Subcutaneous abdominal adipose tissue (tissue), 5 donors: ENCODE measurements around the gene CDK5R1.

Experiments used
- H3K27ac ChIP-seq: one replicate; pipeline ENCODE4 v1.7.0; 2013; ENCODE audit warnings: low read depth, mild to moderate bottlenecking, inconsistent platforms, low read length, moderate library complexity
- H3K27me3 ChIP-seq, 5 donors: one replicate each; pipeline ENCODE4 v1.7.0; 2013; ENCODE audit warnings: low read length in 5 of 5, inconsistent platforms in 1 of 5; ENCODE audit not compliant: control insufficient read depth in 5 of 5, insufficient read depth in 4 of 5
- H3K36me3 ChIP-seq, 5 donors: one replicate each; pipeline ENCODE4 v1.7.0; 2013; ENCODE audit warnings: low read length in 5 of 5; ENCODE audit not compliant: control insufficient read depth in 5 of 5, insufficient read depth in 5 of 5
- H3K4me1 ChIP-seq, 5 donors: one replicate each; pipeline ENCODE4 v1.7.0; 2013; ENCODE audit warnings: low read length in 5 of 5, mild to moderate bottlenecking in 3 of 5, moderate library complexity in 1 of 5; ENCODE audit not compliant: control insufficient read depth in 5 of 5, insufficient read depth in 5 of 5
- H3K4me3 ChIP-seq, 5 donors: one replicate each; pipeline ENCODE4 v1.7.0; 2013; ENCODE audit warnings: low read length in 5 of 5, low read depth in 1 of 5
- H3K9ac ChIP-seq, 5 donors: one replicate each; pipeline ENCODE4 v1.7.0; 2013; ENCODE audit warnings: low read length in 5 of 5, mild to moderate bottlenecking in 4 of 5, moderate library complexity in 3 of 5
- H3K9me3 ChIP-seq, 5 donors: one replicate each; pipeline ENCODE4 v1.7.0; 2013; ENCODE audit warnings: low read length in 5 of 5; ENCODE audit not compliant: control insufficient read depth in 5 of 5
- donor health status: healthy.
- donor health status: healthy.
- donor health status: healthy.
- donor health status: healthy.
- donor health status: healthy.

CDK5R1 gene

DNA sequence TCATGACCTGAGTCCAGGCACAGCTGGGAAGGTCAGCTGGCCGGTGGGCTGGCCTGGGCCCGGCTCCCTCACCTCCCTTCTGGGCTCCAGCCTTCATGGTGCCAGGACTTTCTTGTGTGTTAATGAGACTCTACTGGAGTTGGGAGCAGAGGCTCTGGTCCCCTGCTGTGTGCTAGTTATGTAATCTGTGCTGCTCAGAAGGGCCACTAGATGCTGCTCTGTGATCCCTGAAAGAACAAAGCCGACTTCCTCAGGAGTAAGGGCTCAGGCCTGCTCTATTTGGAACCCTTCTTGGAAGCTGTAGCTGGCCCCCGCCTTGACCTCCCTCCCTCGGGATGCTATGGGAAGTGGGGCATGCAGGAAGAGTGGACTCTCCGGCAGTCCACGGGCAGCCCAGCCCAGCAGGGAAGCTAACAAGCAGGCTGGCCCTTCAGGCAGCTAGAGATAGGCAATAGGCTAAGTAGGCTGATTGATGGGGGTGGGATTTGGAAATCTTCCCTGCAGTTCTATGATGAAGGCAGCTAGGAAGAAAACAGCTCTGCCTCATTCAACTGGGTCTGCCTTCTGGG is 3.3 kb upstream of the CDK5R1 start:
- Histone ChIP-seq H3K9me3 (no peaks in the 10 kb centered on the region), H3K36me3 (peaks cover 7 to 48% (median 41%) of the 10 kb centered on the region in 5 donors), H3K4me3 (no peak overlapping the region), H3K27ac (peak overlapping the region; percentile 57), H3K4me1 (peaks cover 4 to 36% (median 31%) of the 10 kb centered on the region in 5 donors), H3K27me3 (no peaks in the 10 kb centered on the region), H3K9ac (peak overlapping the region in 3 of 5 donors; percentile 38 to 52 (median 39))

DNA sequence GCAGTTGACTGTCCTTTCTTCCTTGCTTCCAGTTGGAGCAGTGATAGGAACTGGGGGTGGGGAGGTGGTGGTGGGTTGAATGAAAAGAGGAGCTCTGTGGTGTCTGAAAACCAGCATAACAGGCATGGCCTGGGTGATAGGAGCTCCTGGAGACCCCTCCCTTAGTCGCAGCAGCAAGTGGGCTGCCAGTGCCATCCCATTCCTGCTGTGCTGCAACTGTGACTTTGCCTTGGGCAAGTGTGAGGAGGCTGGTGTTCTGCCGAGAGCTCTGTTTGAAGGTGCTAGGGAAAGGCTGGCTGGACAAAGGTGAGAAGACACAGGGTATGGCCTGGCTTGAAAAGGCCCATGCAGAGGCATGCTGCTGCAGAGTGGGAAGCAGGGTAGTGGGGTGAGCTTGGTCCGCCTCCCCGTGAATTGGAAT is 2.7 kb upstream of the CDK5R1 start:
- H3K4me3 ChIP-seq: no peak overlapping the region
- H3K9ac ChIP-seq: no peak overlapping the region
- H3K27ac ChIP-seq: no peak overlapping the region
- no peaks in the 10 kb centered on the region for H3K27me3 ChIP-seq
- peaks cover 7 to 43% (median 37%) of the 10 kb centered on the region in 5 donors for H3K36me3 ChIP-seq
- H3K9me3 ChIP-seq: no peaks in the 10 kb centered on the region
- H3K4me1 ChIP-seq: peaks cover 4 to 36% (median 31%) of the 10 kb centered on the region in 5 donors

DNA sequence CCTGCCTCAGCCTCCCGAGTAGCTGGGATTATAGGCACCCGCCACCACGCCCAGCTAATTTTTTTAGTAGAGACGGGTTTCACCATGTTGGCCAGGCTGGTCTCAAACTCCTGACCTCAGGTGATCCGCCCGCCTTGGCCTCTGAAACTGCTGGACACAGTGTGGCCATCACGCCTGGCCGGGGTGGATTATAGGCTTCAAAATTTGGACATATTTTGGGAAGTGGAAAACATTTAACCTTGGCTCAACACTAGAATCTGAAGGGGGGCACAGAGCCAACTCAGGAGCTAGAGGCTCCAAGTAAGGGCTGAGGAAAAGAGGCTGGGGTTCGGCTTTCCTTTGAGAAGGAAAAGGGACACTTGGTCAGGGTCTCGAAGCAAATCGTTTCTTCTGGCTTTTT is 2.2 kb upstream of the CDK5R1 start:
- Histone ChIP-seq H3K4me3 (no peak overlapping the region), H3K27me3 (no peaks in the 10 kb centered on the region), H3K9me3 (no peaks in the 10 kb centered on the region), H3K4me1 (peaks cover 4 to 36% (median 31%) of the 10 kb centered on the region in 5 donors), H3K36me3 (peaks cover 7 to 42% (median 31%) of the 10 kb centered on the region in 5 donors), H3K27ac (no peak overlapping the region), H3K9ac (no peak overlapping the region)

DNA sequence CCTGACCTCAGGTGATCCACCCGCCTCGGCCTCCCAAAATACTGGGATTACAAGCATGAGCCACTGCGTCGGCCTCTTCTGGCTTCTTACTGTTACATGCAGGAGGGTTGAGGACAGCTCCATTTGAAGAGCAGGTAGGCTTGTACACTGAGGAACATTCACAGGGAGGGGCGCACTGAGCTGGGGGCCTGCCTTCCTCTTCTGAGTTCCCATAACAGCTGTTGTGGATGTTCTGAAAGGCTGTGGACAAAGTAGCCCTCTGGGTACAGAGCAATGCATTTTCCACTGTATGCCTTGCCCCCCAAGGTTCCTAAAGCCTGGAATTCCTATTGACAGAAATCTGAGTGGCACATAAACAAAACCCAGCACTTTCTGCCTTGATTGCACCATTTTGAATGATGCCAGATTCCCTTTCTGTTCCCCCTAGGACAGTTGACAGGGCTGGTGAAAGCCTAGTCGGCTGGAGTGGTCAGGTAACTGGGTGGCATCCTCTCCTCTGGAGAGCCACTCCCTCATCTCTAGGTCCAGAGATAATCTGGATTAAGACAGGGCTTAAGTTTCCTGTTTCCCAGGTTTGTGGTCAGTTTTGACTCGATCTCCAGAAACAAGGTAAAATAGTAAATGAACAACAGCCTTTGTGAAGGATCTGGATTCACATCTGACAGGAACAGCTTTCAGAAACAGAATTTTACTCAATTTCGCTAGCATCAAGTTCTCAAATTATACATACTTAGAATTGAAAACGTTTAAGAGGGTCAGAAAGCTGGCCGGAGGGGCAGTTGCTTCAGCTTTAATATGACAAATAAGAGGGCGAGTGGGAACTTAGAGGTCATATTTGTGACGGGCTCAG is 1.3 kb upstream of the CDK5R1 start:
- Histone ChIP-seq H3K36me3 (peaks cover 7 to 38% (median 23%) of the 10 kb centered on the region in 5 donors), H3K4me1 (peaks cover 4 to 36% (median 31%) of the 10 kb centered on the region in 5 donors), H3K9me3 (no peaks in the 10 kb centered on the region), H3K27me3 (no peaks in the 10 kb centered on the region), H3K9ac (peak overlapping the region in 4 of 5 donors; percentile 38 to 61 (median 56)), H3K4me3 (peak overlapping the region in 4 of 5 donors; percentile 56 to 68 (median 58)), H3K27ac (no peak overlapping the region)

DNA sequence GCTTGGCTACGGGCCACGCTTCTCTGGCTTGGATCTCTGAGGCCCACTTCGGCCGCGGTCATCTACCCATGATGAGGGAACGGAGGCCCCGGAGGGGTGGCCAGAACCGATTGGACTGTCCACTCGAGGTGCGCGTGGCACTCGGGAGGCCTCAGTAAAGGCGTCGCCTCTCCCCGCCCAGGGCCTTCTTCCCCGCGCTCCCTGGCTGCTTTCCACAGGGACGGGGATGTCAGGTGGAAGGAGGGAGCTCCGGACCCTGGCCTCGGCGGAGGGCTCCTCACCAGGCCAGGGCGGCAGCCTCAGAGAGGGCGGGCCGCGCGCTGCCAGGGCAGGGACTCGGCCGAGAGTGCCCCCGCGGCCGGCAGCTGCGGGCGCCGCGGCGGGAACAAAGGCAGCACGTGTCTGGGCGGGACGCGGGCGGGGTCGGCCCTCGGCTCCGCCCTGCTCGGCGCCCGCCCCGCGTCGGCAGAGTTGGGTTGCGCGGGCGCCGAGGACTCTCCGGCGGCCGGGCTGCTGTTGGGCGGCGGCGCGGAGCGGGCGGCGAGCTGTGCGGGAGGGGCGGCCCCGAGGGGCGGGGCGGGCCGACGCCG is 587 bp upstream of the CDK5R1 start:
- Histone ChIP-seq H3K4me3 (peak overlapping the region in 4 of 5 donors; percentile 56 to 68 (median 58)), H3K36me3 (peaks cover 7 to 31% (median 16%) of the 10 kb centered on the region in 5 donors), H3K9ac (peak overlapping the region in 4 of 5 donors; percentile 38 to 61 (median 56)), H3K4me1 (peaks cover 4 to 36% (median 31%) of the 10 kb centered on the region in 5 donors), H3K27ac (no peak overlapping the region), H3K27me3 (no peaks in the 10 kb centered on the region), H3K9me3 (no peaks in the 10 kb centered on the region)

DNA sequence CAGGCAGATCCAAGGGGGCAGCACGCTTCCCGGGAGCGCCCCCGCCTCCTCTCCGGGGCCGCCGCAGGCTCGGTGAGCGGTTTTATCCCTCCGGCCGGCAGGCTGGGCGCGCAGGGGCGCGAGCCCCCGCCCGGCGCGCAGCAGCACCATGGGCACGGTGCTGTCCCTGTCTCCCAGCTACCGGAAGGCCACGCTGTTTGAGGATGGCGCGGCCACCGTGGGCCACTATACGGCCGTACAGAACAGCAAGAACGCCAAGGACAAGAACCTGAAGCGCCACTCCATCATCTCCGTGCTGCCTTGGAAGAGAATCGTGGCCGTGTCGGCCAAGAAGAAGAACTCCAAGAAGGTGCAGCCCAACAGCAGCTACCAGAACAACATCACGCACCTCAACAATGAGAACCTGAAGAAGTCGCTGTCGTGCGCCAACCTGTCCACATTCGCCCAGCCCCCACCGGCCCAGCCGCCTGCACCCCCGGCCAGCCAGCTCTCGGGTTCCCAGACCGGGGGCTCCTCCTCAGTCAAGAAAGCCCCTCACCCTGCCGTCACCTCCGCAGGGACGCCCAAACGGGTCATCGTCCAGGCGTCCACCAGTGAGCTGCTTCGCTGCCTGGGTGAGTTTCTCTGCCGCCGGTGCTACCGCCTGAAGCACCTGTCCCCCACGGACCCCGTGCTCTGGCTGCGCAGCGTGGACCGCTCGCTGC is 832 bp downstream of the CDK5R1 start:
- H3K4me1 ChIP-seq: peaks cover 4 to 47% (median 38%) of the 10 kb centered on the region in 5 donors

DNA sequence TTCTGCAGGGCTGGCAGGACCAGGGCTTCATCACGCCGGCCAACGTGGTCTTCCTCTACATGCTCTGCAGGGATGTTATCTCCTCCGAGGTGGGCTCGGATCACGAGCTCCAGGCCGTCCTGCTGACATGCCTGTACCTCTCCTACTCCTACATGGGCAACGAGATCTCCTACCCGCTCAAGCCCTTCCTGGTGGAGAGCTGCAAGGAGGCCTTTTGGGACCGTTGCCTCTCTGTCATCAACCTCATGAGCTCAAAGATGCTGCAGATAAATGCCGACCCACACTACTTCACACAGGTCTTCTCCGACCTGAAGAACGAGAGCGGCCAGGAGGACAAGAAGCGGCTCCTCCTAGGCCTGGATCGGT is 1.4 kb downstream of the CDK5R1 start:
- peak overlapping the region in 1 of 5 donors; percentile 73 for H3K4me3 ChIP-seq
- no peak overlapping the region for H3K27ac ChIP-seq
- peaks cover 0 to 14% (median 0%) of the 10 kb centered on the region in 5 donors for H3K36me3 ChIP-seq
- no peaks in the 10 kb centered on the region for H3K9me3 ChIP-seq
- no peaks in the 10 kb centered on the region for H3K27me3 ChIP-seq
- H3K4me1 ChIP-seq: peaks cover 4 to 52% (median 37%) of the 10 kb centered on the region in 5 donors
- no peak overlapping the region for H3K9ac ChIP-seq

More for the DNA sequence above, 832 bp downstream of the CDK5R1 start:
- peak overlapping the region; percentile 48 to 73 (median 59) for H3K4me3 ChIP-seq
- peaks cover 0 to 17% (median 2%) of the 10 kb centered on the region in 5 donors for H3K36me3 ChIP-seq
- peak overlapping the region in 2 of 5 donors; percentile 51 to 59 for H3K9ac ChIP-seq
- H3K9me3 ChIP-seq: no peaks in the 10 kb centered on the region
- H3K27ac ChIP-seq: no peak overlapping the region
- H3K27me3 ChIP-seq: no peaks in the 10 kb centered on the region

DNA sequence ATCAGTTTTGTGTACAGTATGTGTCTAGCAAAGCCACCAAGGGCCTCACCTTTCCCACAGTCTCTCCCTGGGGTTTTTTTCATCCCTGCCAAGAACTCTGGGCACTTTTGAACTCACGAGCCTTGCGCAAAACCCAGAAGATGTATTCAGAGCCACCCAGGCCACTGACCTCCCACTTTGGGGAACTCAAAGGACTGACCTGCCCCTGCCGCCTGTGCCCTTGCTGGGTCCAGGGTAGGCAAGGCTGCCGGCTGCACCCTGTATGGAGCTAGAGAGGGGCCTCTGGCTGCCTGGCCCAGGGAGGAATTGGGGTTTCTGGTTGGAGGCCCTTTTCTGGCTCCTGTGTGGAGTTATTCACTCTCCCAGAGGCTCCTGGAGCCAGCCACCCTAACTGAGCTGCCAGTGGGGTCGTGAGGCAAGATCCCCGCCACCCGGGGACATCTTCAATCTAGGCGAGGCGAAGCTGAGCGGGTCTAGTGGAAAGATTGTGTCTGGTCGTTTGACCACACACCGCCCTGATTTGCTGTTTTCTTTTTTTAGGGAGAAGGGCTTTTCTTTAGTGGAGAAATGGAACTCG is 1.9 kb downstream of the CDK5R1 start:
- Histone ChIP-seq H3K9me3 (no peaks in the 10 kb centered on the region), H3K4me1 (peaks cover 2 to 49% (median 34%) of the 10 kb centered on the region in 5 donors), H3K9ac (no peak overlapping the region), H3K27me3 (no peaks in the 10 kb centered on the region), H3K36me3 (peaks cover 0 to 14% (median 0%) of the 10 kb centered on the region in 5 donors), H3K4me3 (no peak overlapping the region), H3K27ac (no peak overlapping the region)

DNA sequence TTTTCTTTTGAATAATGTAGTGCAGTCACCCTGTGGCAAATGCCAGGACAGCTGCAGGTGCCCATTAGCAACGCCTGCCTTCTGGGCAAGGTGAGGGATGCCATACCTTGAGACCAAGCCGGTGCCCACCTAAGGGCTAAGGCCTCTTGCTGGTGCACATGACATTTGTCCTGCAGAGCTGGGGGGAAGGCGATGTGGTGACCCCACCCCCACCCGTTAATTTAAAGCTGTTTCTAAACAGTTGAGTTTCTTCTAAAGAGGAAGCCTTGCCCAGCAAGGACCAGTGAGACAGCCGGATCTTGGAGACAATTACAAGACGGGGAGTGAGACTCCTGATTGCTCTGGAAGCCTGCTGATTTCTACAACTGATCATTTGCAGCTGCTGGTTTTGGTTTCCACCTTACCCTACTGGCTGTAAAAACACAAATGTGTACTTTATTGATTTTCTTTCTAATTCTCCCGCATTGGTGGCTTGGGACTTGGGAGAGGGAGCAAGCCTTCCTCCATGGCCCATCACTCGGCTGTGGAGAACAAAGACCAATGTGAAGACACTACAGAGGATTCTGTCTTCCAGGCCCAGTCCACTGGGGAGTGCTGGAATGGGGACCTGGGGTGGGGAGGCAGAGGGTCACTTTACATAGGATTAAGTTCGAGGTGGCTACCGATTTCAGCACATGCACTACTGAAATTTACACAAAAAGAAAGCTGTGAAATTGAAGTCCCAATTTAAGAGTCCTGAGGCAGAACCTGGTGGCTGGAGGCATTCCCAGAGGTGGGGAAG is 2.7 kb downstream of the CDK5R1 start:
- H3K27me3 ChIP-seq: no peaks in the 10 kb centered on the region
- H3K9me3 ChIP-seq: no peaks in the 10 kb centered on the region
- no peak overlapping the region for H3K9ac ChIP-seq
- no peak overlapping the region for H3K4me3 ChIP-seq
- H3K4me1 ChIP-seq: peaks cover 0 to 47% (median 33%) of the 10 kb centered on the region in 5 donors
- H3K27ac ChIP-seq: no peak overlapping the region
- peaks cover 0 to 14% (median 0%) of the 10 kb centered on the region in 5 donors for H3K36me3 ChIP-seq
